IMR-90 (cell line): Measurements from ENCODE around the gene LRRC8C. TPM values are rescaled to one million over a fixed set of nuclear protein-coding genes. Genes with fewer than 3 reads are reported as not detected.

ENCODE experiments used
- ATAC-seq: fragments of 200-7000 bp; cut with Tn5 transposase; 2 replicates; pipeline ENCODE4 v1.9.1; 2020; ENCODE audit warnings: low read depth, mild to moderate bottlenecking, moderate library complexity
- BruUV-seq: library from RNA; stranded (reverse); fragments of 400-500 nt; replicated peaks from 2 replicates; lab custom pipeline; 2021; lab: Mats Ljungman, UMichigan
- CTCF ChIA-PET: fragments of 300-600 bp; formaldehyde crosslinking; extraction: SDS; loops from one replicate; lab custom pipeline; 2021; ENCODE audit warnings: antibody characterized with exemption; lab: Yijun Ruan, JAX
- POLR2A ChIA-PET: fragments of 300-600 bp; sonication (Branson Sonifier 250); formaldehyde crosslinking; loops from one replicate; lab custom pipeline; 2022; ENCODE audit warnings: antibody characterized with exemption; ENCODE audit not compliant: unreplicated experiment; lab: Charles Lee
- DNase-seq: peaks from one replicate; pipeline ENCODE4 v3.0.0; 2013
- H2AFZ ChIP-seq: replicated peaks from 2 replicates; pipeline ENCODE3; 2013; ENCODE audit warnings: low read length, mild to moderate bottlenecking; ENCODE audit not compliant: poor library complexity
- H2AK5ac ChIP-seq: 2 replicates; pipeline ENCODE4 v1.6.1; 2013; ENCODE audit warnings: low read depth, low read length, inconsistent platforms
- H2AK9ac ChIP-seq: replicated peaks from 2 replicates; pipeline ENCODE3; 2013; ENCODE audit warnings: mild to moderate bottlenecking, low read depth, low read length, moderate library complexity; ENCODE audit not compliant: poor library complexity
- H2BK120ac ChIP-seq: 2 replicates; pipeline ENCODE4 v1.6.1; 2013; ENCODE audit warnings: low read depth, low read length, inconsistent platforms
- H2BK15ac ChIP-seq: 3 replicates; pipeline ENCODE4 v1.6.1; 2013; ENCODE audit warnings: low read depth, low read length, inconsistent platforms
- H2BK20ac ChIP-seq: 2 replicates; pipeline ENCODE4 v1.6.1; 2013; ENCODE audit warnings: low read depth, mild to moderate bottlenecking, inconsistent platforms, low read length, moderate library complexity
- H2BK5ac ChIP-seq: 2 replicates; pipeline ENCODE4 v1.6.1; 2013; ENCODE audit warnings: mild to moderate bottlenecking, low read depth, low read length, inconsistent platforms; ENCODE audit not compliant: poor library complexity, severe bottlenecking
- H3K14ac ChIP-seq: replicated peaks from 2 replicates; pipeline ENCODE4 v1.6.1; 2013; ENCODE audit warnings: low read depth, low read length, inconsistent platforms
- H3K18ac ChIP-seq: 2 replicates; pipeline ENCODE4 v1.6.1; 2013; ENCODE audit warnings: low read depth, low read length, control low read depth
- H3K23ac ChIP-seq: 2 replicates; pipeline ENCODE4 v1.6.1; 2013; ENCODE audit warnings: low read depth, low read length, inconsistent platforms
- H3K27ac ChIP-seq: 2 replicates; pipeline ENCODE4 v1.5.1; 2013; ENCODE audit warnings: mild to moderate bottlenecking, control low read depth, low read length; ENCODE audit not compliant: insufficient read depth
- H3K27me3 ChIP-seq: 2 replicates; pipeline ENCODE4 v1.6.1; 2013; ENCODE audit warnings: low read length; ENCODE audit not compliant: control insufficient read depth, insufficient read depth
- H3K36me3 ChIP-seq: 2 replicates; pipeline ENCODE4 v1.6.1; 2013; ENCODE audit warnings: low read length, mixed read lengths; ENCODE audit not compliant: control insufficient read depth, insufficient read depth
- H3K4ac ChIP-seq: 2 replicates; pipeline ENCODE4 v1.6.1; 2013; ENCODE audit warnings: low read depth, low read length, inconsistent platforms
- H3K4me1 ChIP-seq: 2 replicates; pipeline ENCODE4 v1.6.1; 2013; ENCODE audit warnings: low read length, mixed read lengths; ENCODE audit not compliant: control insufficient read depth, insufficient read depth
- H3K4me2 ChIP-seq: 2 replicates; pipeline ENCODE4 v1.6.1; 2013; ENCODE audit warnings: low read depth, mild to moderate bottlenecking, control low read depth, low read length, moderate library complexity
- H3K4me3 ChIP-seq: 2 replicates; pipeline ENCODE4 v1.5.1; 2013; ENCODE audit warnings: low read depth, mild to moderate bottlenecking, control low read depth, low read length, moderate library complexity; ENCODE audit not compliant: insufficient read depth
- H3K56ac ChIP-seq: 2 replicates; pipeline ENCODE4 v1.6.1; 2013; ENCODE audit warnings: low read length, inconsistent platforms; ENCODE audit not compliant: insufficient read depth; ENCODE audit errors: extremely low read depth
- H3K79me1 ChIP-seq, 2 experiments: 2 replicates each; pipeline ENCODE4 v1.6.1; 2013; ENCODE audit warnings: low read length in 2 of 2, inconsistent platforms in 1 of 2, low read depth in 1 of 2
- H3K9ac ChIP-seq: 2 replicates; pipeline ENCODE4 v1.6.1; 2013; ENCODE audit warnings: low read depth, low read length, control low read depth
- H3K9me1 ChIP-seq: 2 replicates; pipeline ENCODE4 v1.6.1; 2013; ENCODE audit warnings: low read length, inconsistent platforms; ENCODE audit not compliant: insufficient read depth
- H3K9me3 ChIP-seq: 2 replicates; pipeline ENCODE4 v1.6.1; 2013; ENCODE audit warnings: low read length; ENCODE audit not compliant: control insufficient read depth, insufficient read depth
- H4K20me1 ChIP-seq: 2 replicates; pipeline ENCODE4 v1.6.1; 2013; ENCODE audit warnings: low read length, inconsistent platforms; ENCODE audit not compliant: insufficient read depth
- H4K5ac ChIP-seq: 2 replicates; pipeline ENCODE4 v1.6.1; 2013; ENCODE audit warnings: mild to moderate bottlenecking, low read depth, low read length, control low read depth
- H4K8ac ChIP-seq, 2 experiments: 2 replicates each; pipeline ENCODE4 v1.6.1; 2013; ENCODE audit warnings: low read depth in 2 of 2, low read length in 2 of 2, control low read depth in 1 of 2, inconsistent platforms in 1 of 2
- H4K91ac ChIP-seq: 2 replicates; pipeline ENCODE4 v1.6.1; 2013; ENCODE audit warnings: low read depth, low read length, inconsistent platforms; ENCODE audit not compliant: insufficient read depth
- BHLHE40 ChIP-seq: fragments of 150-350 bp; IDR thresholded peaks from 2 replicates; pipeline ENCODE4 v1.6.1; 2016; ENCODE audit warnings: mild to moderate bottlenecking, low read depth, low read length
- CHD1 ChIP-seq: IDR thresholded peaks from 2 replicates; pipeline ENCODE4 v1.6.1; 2012; ENCODE audit warnings: low read depth, low read length, improper control_type of control experiment
- FOS ChIP-seq: fragments of 150-350 bp; IDR thresholded peaks from 2 replicates; pipeline ENCODE4 v1.6.1; 2016; ENCODE audit warnings: low read depth, low read length
- MAFK ChIP-seq: IDR thresholded peaks from 2 replicates; pipeline ENCODE4 v1.6.1; 2012; ENCODE audit warnings: low read depth, low read length, improper control_type of control experiment
- MXI1 ChIP-seq: IDR thresholded peaks from 2 replicates; pipeline ENCODE4 v1.6.1; 2012; ENCODE audit warnings: low read depth, mild to moderate bottlenecking, low read length, moderate library complexity, borderline replicate concordance
- POLR2A ChIP-seq: IDR thresholded peaks from 2 replicates; pipeline ENCODE4 v1.6.1; 2012; ENCODE audit warnings: mild to moderate bottlenecking, low read depth, low read length
- RAD21 ChIP-seq: IDR thresholded peaks from 2 replicates; pipeline ENCODE4 v1.6.1; 2012; ENCODE audit warnings: low read length, improper control_type of control experiment
- RCOR1 ChIP-seq: IDR thresholded peaks from 2 replicates; pipeline ENCODE4 v1.6.1; 2012; ENCODE audit warnings: mild to moderate bottlenecking, low read length, improper control_type of control experiment; ENCODE audit not compliant: insufficient replicate concordance
- RFX5 ChIP-seq: IDR thresholded peaks from 2 replicates; pipeline ENCODE4 v1.8.0; 2012; ENCODE audit warnings: low read depth, mild to moderate bottlenecking, low read length, moderate library complexity
- SMC3 ChIP-seq: fragments of 150-350 bp; IDR thresholded peaks from 2 replicates; pipeline ENCODE4 v1.6.1; 2016; ENCODE audit warnings: low read depth, mild to moderate bottlenecking, antibody characterized with exemption, low read length, moderate library complexity
- WGBS, 2 experiments: methylation state at CpG; one replicate each; pipeline versions ENCODE4 v1.1.5 to v1.1.7; 2013; ENCODE audit warnings: missing lambda C conversion rate in 2 of 2; ENCODE audit not compliant: insufficient read length in 1 of 2; ENCODE audit errors: extremely low coverage in 2 of 2; 5-methylcytosine and 5-hydroxymethylcytosine counted together
- dilution Hi-C: fragments of 300-500 bp; cut with HindIII; formaldehyde crosslinking; loops from one replicate; pipeline ENCODE4 v1.14.3; 2018; ENCODE audit warnings: low sequenced_read_pairs; ENCODE audit not compliant: unreplicated experiment
- in situ Hi-C: fragments of 300-500 bp; cut with MboI; formaldehyde crosslinking; loops from 3 replicates; pipeline ENCODE4 v1.14.3; 2019; ENCODE audit warnings: low sequenced_read_pairs, inconsistent platforms, mixed read lengths
- intact Hi-C: fragments of 100-400 bp; cut with micrococcal nuclease; formaldehyde crosslinking; loops from 2 replicates; pipeline ENCODE4 v1.10.0; 2022
- polyA plus RNA-seq, 3 experiments: library from polyadenylated mRNA; depleted of rRNA; stranded (reverse); fragments of >200 nt; gene quantifications; 2 replicates each; pipeline ENCODE4 v1.2.3, GENCODE V29; 2012; ENCODE audit warnings: low replicate concordance in 1 of 3
- total RNA-seq: library from RNA; depleted of rRNA; stranded (reverse); fragments of >200 nt; gene quantifications from 2 replicates; pipeline ENCODE4 v1.2.3, GENCODE V29; 2012
- TF ChIP-seq, protein P1 (sequence below): conservative IDR thresholded peaks from 2 replicates; pipeline ENCODE4 v1.5.1; 2012; ENCODE audit warnings: mild to moderate bottlenecking, low read depth, low read length, improper control_type of control experiment
- TF ChIP-seq, protein P2 (sequence below): fragments of 150-350 bp; IDR thresholded peaks from 2 replicates; pipeline ENCODE4 v1.6.1; 2017; ENCODE audit warnings: mild to moderate bottlenecking, antibody characterized with exemption, low read length, low read depth
- TF ChIP-seq, protein P3 (sequence below): fragments of 150-350 bp; IDR thresholded peaks from 2 replicates; pipeline ENCODE4 v1.6.1; 2016; ENCODE audit warnings: low read depth, mild to moderate bottlenecking, low read length, moderate library complexity, borderline replicate concordance

Gene LRRC8C
- total and polyA plus RNA-seq, 2 of the 4 experiments (the other 2 are of a cell fraction), result 6.5 to 12.9 TPM

DNA sequence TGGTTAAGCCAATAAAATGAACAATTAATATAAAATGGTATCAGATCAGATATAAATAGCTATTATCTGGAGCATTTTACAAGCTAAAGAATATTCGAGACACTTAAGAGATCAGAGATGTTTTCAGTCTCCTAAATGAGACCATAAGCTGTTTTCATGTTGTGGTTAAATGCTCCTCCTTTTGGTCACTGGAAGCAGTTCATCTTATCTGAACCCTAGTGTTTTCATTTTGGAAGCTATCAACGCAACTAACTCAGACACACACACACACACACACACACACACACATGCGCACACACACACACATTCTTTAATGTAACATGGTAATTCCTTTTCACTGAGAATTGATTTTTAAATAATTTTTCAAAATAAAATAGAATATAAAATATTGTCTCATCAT lies 10.0 kb upstream of the LRRC8C start:
- no peak overlapping the region for H3K23ac ChIP-seq
- in situ Hi-C loops, result no loop called here
- no peak overlapping the region for H3K9ac ChIP-seq
- H2BK20ac ChIP-seq, result no peak overlapping the region
- H3K79me1 ChIP-seq, result no peaks in the 10 kb centered on the region; a peak in 1 of 4 replicates
- H3K36me3 ChIP-seq, result no peaks in the 10 kb centered on the region
- intact Hi-C loops, result loop anchor here (2.0 kb wide), 1 partner anchor 140 kb away; no protein-coding TSS in a partner anchor
- H3K9me3 ChIP-seq, result no peaks in the 10 kb centered on the region
- DNase-seq, result peak; percentile 38
- no peaks in the 10 kb centered on the region for H3K27me3 ChIP-seq
- no peak overlapping the region for H4K5ac ChIP-seq
- ChIA-PET POLR2A (no interaction called here), CTCF (interaction anchor here (0.6 to 1.5 kb wide), 5 partner anchors 10 to 477 kb away, joined by 3 to 13 read pairs (median 4); partner anchors contain the start of gene LRRC8C)
- H3K4me3 ChIP-seq, result no peak overlapping the region
- no peak overlapping the region for H4K91ac ChIP-seq
- WGBS, 2 experiments, result no CpG with 5 or more reads among the region's 3 CpGs
- H2BK120ac ChIP-seq, result no peak overlapping the region
- no peak overlapping the region for H3K4me2 ChIP-seq
- H2BK5ac ChIP-seq, result no peak overlapping the region
- TF ChIP-seq POLR2A, result no peak
- TF ChIP-seq, protein P1, sequence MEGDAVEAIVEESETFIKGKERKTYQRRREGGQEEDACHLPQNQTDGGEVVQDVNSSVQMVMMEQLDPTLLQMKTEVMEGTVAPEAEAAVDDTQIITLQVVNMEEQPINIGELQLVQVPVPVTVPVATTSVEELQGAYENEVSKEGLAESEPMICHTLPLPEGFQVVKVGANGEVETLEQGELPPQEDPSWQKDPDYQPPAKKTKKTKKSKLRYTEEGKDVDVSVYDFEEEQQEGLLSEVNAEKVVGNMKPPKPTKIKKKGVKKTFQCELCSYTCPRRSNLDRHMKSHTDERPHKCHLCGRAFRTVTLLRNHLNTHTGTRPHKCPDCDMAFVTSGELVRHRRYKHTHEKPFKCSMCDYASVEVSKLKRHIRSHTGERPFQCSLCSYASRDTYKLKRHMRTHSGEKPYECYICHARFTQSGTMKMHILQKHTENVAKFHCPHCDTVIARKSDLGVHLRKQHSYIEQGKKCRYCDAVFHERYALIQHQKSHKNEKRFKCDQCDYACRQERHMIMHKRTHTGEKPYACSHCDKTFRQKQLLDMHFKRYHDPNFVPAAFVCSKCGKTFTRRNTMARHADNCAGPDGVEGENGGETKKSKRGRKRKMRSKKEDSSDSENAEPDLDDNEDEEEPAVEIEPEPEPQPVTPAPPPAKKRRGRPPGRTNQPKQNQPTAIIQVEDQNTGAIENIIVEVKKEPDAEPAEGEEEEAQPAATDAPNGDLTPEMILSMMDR, result peak; percentile 31; the same call in 1 of the 2 replicates
- no peak for TF ChIP-seq MAFK
- TF ChIP-seq CHD1, result no peak
- no peak for TF ChIP-seq SMC3
- TF ChIP-seq RAD21, result 0 out of 2 replicates have a peak, but pooled peaks have one; percentile 20
- TF ChIP-seq, protein P2, sequence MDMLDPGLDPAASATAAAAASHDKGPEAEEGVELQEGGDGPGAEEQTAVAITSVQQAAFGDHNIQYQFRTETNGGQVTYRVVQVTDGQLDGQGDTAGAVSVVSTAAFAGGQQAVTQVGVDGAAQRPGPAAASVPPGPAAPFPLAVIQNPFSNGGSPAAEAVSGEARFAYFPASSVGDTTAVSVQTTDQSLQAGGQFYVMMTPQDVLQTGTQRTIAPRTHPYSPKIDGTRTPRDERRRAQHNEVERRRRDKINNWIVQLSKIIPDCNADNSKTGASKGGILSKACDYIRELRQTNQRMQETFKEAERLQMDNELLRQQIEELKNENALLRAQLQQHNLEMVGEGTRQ, result no peak
- TF ChIP-seq MXI1, result no peak
- TF ChIP-seq RFX5, result no peak
- no peak for TF ChIP-seq BHLHE40
- TF ChIP-seq, protein P3, sequence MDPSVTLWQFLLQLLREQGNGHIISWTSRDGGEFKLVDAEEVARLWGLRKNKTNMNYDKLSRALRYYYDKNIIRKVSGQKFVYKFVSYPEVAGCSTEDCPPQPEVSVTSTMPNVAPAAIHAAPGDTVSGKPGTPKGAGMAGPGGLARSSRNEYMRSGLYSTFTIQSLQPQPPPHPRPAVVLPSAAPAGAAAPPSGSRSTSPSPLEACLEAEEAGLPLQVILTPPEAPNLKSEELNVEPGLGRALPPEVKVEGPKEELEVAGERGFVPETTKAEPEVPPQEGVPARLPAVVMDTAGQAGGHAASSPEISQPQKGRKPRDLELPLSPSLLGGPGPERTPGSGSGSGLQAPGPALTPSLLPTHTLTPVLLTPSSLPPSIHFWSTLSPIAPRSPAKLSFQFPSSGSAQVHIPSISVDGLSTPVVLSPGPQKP, result no peak
- no peak for TF ChIP-seq FOS
- no peak for TF ChIP-seq RCOR1
- H3K9me1 ChIP-seq, result no peaks in the 10 kb centered on the region; the same call in 1 of the 2 replicates
- no peak overlapping the region for H2AFZ ChIP-seq
- H3K18ac ChIP-seq, result no peak overlapping the region
- H3K14ac ChIP-seq, result no peak overlapping the region
- no peak overlapping the region for H3K4ac ChIP-seq
- no peak overlapping the region for H2BK15ac ChIP-seq
- no peaks in the 10 kb centered on the region for H4K20me1 ChIP-seq
- H2AK9ac ChIP-seq, result no peak overlapping the region
- H2AK5ac ChIP-seq, result no peak overlapping the region
- H3K27ac ChIP-seq, result no peak overlapping the region
- no peak overlapping the region for H4K8ac ChIP-seq
- no peak overlapping the region for H3K56ac ChIP-seq
- H3K4me1 ChIP-seq, result no peaks in the 10 kb centered on the region
- no peak for ATAC-seq
- dilution Hi-C loops, result no loop called here
- no TSS peak for BruUV-seq
